HL-60 (cell line): Measurements from ENCODE around the gene BEND6.

Experiments used
- GABPA ChIP-seq: IDR thresholded peaks from 2 replicates; pipeline ENCODE4 v1.6.1; 2012; ENCODE audit warnings: low read depth
- POLR2AphosphoS5 ChIP-seq: IDR thresholded peaks from 2 replicates; pipeline ENCODE4 v1.6.1; 2012; ENCODE audit warnings: low read depth
- TF ChIP-seq, protein P1 (sequence below): IDR thresholded peaks from one replicate; pipeline ENCODE4 v1.5.1; 2011; ENCODE audit warnings: low read length, control low read depth, inconsistent platforms; ENCODE audit not compliant: insufficient read depth

DNA sequence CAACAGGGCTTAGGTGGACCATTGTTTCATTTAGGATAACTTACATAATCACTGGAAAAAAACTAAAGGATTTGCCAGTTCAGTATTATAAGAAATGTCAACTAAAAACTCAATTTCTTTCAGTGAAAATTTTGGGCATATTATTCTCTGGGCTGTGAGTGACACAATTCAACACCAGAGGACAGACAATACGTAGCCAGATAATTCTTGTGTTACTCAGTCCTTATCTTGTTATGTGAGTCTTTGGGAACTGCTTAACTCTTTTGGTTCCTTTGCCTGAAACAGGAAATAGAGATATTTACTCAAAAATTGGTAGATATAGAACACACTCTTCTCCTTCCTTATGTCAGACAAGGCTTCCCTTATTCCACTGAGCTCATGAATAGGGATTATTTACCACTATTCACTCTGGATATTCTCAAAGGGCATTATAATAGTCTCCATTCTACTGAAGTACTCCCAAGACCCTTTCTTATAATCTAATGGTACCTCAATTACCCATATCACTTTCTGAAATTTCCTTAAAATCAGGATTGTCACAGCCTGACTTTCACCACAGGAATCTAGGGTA, 4.9 kb upstream of the BEND6 start:
- TF ChIP-seq, protein P1, sequence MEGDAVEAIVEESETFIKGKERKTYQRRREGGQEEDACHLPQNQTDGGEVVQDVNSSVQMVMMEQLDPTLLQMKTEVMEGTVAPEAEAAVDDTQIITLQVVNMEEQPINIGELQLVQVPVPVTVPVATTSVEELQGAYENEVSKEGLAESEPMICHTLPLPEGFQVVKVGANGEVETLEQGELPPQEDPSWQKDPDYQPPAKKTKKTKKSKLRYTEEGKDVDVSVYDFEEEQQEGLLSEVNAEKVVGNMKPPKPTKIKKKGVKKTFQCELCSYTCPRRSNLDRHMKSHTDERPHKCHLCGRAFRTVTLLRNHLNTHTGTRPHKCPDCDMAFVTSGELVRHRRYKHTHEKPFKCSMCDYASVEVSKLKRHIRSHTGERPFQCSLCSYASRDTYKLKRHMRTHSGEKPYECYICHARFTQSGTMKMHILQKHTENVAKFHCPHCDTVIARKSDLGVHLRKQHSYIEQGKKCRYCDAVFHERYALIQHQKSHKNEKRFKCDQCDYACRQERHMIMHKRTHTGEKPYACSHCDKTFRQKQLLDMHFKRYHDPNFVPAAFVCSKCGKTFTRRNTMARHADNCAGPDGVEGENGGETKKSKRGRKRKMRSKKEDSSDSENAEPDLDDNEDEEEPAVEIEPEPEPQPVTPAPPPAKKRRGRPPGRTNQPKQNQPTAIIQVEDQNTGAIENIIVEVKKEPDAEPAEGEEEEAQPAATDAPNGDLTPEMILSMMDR = no peak
- TF ChIP-seq POLR2AphosphoS5 (no peak), GABPA (no peak)
